Kidney (tissue), 14 donors: ENCODE data around the gene PPDPF. TPM values are rescaled to one million over a fixed set of nuclear protein-coding genes. Genes with fewer than 3 reads are reported as not detected.
A peak's percentile ranks its signal among the peaks of the same experiment; 100 is the strongest.

Experiments used
- DNase-seq, 5 donors: peaks; one replicate each; pipeline ENCODE4 v3.0.0-alpha.2; 2013 to 2020
- FAIRE-seq: peaks from 2 replicates; lab custom pipeline; 2012; peaks lifted over from hg19 to GRCh38; lab: Jason Lieb, UNC
- H3K27ac ChIP-seq, 2 donors: one replicate each; pipeline ENCODE4 v1.7.0; 2013; ENCODE audit warnings: low read depth in 2 of 2, low read length in 2 of 2, inconsistent platforms in 1 of 2
- H3K27me3 ChIP-seq: one replicate; pipeline ENCODE4 v1.7.1; 2013; ENCODE audit warnings: low read length, inconsistent platforms; ENCODE audit not compliant: control insufficient read depth, insufficient read depth
- H3K36me3 ChIP-seq, 3 donors: one replicate each; pipeline versions ENCODE4 v1.7.0 to v1.7.1; 2013; ENCODE audit warnings: low read length in 3 of 3, control low read depth in 1 of 3, inconsistent platforms in 1 of 3; ENCODE audit not compliant: insufficient read depth in 3 of 3, control insufficient read depth in 2 of 3
- H3K4me1 ChIP-seq, 3 donors: one replicate each; pipeline versions ENCODE4 v1.7.0 to v1.7.1; 2013; ENCODE audit warnings: low read length in 3 of 3, inconsistent platforms in 1 of 3, low read depth in 1 of 3; ENCODE audit not compliant: control insufficient read depth in 2 of 3, insufficient read depth in 2 of 3
- H3K4me3 ChIP-seq, 3 donors: one replicate each; pipeline versions ENCODE4 v1.7.0 to v1.8.1; 2013; ENCODE audit warnings: low read length in 3 of 3, control low read depth in 1 of 3, inconsistent platforms in 1 of 3
- H3K9ac ChIP-seq, 3 donors: one replicate each; pipeline versions ENCODE4 v1.7.0 to v1.7.1; 2013; ENCODE audit warnings: low read length in 3 of 3, control low read depth in 1 of 3, inconsistent platforms in 1 of 3
- H3K9me3 ChIP-seq, 3 donors: one replicate each; pipeline versions ENCODE4 v1.7.0 to v1.7.1; 2013; ENCODE audit warnings: low read length in 3 of 3, control low read depth in 1 of 3, inconsistent platforms in 1 of 3; ENCODE audit not compliant: control insufficient read depth in 2 of 3, insufficient read depth in 1 of 3
- intact Hi-C: fragments of 100-400 bp; cut with DNase I; formaldehyde crosslinking; loops from one replicate; pipeline ENCODE4 v1.11.1; 2022
- polyA plus RNA-seq: library from polyadenylated mRNA; stranded (reverse); fragments of 350-450 nt; fragmentation: Illumina TruSeq; extraction: RNeasy Lipid Tissue Mini Kit (QIAGEN cat#74804); gene quantifications from one replicate; pipeline ENCODE4 v1.2.3, GENCODE V29; 2014; ENCODE audit warnings: low read depth, low replicate concordance; ENCODE audit not compliant: insufficient read depth
- total RNA-seq: library from RNA; stranded (reverse); fragmentation: NEBNext Ultra II Directional; extraction: Animal tissue kit (Norgen Biotek cat#: 25700); gene quantifications from one replicate; pipeline ENCODE4 v1.2.1, GENCODE V29; 2021
- TF ChIP-seq, protein P1 (sequence below): IDR thresholded peaks from 3 replicates; pipeline ENCODE4 v1.5.1; 2012; ENCODE audit warnings: mild to moderate bottlenecking, moderate library complexity, borderline replicate concordance; ENCODE audit not compliant: insufficient read depth; ENCODE audit errors: extremely low read depth
- donor health status: control.
- donor health status: control.
- donor health status: control.
- donor health status: control.
- donor health status: control.
- donor health status: DM: yes; HTN: yes; CAD: no.
- donor health status: Normal renal cell carcinoma (clear cell type).

PPDPF gene
- total and polyA plus RNA-seq, 2 donors from 2014 or later: 578 to 961 TPM

DNA sequence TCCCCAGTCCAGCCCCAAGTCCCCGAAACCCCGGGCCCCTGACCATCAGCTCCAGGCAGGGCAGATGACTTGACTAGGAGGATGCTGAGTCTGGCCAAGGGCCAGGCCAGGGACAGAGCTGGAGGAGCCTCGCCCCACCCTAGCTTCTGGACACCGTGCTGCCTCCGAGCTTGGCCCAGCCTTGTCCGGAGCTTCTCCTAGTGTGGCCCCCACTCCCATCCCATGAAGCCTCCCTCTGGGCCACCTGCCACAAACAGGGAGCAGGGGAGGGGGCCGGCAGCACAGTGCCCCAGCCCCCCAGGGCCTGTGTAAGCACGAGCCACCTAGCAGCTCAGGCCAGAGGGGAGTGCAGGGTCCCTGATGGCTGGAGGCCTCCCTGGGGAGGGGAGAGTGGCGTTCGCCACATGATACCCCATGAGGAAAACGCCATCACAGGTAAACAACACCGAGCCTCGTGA lies 27.0 kb upstream of the PPDPF start:
- peaks cover 2% of the 10 kb centered on the region for H3K27me3 ChIP-seq
- no peaks in the 10 kb centered on the region for H3K4me1 ChIP-seq
- TF ChIP-seq, protein P1, sequence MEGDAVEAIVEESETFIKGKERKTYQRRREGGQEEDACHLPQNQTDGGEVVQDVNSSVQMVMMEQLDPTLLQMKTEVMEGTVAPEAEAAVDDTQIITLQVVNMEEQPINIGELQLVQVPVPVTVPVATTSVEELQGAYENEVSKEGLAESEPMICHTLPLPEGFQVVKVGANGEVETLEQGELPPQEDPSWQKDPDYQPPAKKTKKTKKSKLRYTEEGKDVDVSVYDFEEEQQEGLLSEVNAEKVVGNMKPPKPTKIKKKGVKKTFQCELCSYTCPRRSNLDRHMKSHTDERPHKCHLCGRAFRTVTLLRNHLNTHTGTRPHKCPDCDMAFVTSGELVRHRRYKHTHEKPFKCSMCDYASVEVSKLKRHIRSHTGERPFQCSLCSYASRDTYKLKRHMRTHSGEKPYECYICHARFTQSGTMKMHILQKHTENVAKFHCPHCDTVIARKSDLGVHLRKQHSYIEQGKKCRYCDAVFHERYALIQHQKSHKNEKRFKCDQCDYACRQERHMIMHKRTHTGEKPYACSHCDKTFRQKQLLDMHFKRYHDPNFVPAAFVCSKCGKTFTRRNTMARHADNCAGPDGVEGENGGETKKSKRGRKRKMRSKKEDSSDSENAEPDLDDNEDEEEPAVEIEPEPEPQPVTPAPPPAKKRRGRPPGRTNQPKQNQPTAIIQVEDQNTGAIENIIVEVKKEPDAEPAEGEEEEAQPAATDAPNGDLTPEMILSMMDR: no peak
- no peak overlapping the region for H3K27ac ChIP-seq
- no peaks in the 10 kb centered on the region for H3K9me3 ChIP-seq
- intact Hi-C loops: no loop called here
- DNase-seq (peak in 1 of 5 donors; percentile 61), FAIRE-seq (no peak)
- no peak overlapping the region for H3K9ac ChIP-seq
- no peak overlapping the region for H3K4me3 ChIP-seq
- H3K36me3 ChIP-seq: no peaks in the 10 kb centered on the region

DNA sequence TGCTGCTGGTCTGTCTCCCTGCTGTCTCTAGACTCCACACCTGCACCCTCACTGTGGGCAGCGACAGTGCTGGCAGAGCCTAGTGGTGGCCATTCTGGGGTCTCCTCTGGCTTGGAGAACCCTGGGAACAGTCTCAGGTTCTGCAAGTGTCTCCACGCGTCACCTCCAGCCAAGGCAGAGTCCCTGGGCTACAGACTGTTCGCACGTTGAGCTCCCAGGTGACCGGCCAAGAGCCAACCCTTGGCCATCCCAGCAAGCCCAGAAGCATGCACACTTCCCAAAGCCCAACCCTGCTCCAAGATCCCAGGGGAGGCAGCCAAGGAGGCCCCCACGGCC lies 26.5 kb upstream of the PPDPF start:
- no peaks in the 10 kb centered on the region for H3K36me3 ChIP-seq
- no peak overlapping the region for H3K9ac ChIP-seq
- H3K4me3 ChIP-seq: no peak overlapping the region
- H3K9me3 ChIP-seq: no peaks in the 10 kb centered on the region
- H3K27me3 ChIP-seq: peaks cover 2% of the 10 kb centered on the region
- DNase-seq (no peak), FAIRE-seq (no peak)
- H3K4me1 ChIP-seq: no peaks in the 10 kb centered on the region
- H3K27ac ChIP-seq: no peak overlapping the region
- intact Hi-C loops: no loop called here
- TF ChIP-seq, protein P1: no peak

DNA sequence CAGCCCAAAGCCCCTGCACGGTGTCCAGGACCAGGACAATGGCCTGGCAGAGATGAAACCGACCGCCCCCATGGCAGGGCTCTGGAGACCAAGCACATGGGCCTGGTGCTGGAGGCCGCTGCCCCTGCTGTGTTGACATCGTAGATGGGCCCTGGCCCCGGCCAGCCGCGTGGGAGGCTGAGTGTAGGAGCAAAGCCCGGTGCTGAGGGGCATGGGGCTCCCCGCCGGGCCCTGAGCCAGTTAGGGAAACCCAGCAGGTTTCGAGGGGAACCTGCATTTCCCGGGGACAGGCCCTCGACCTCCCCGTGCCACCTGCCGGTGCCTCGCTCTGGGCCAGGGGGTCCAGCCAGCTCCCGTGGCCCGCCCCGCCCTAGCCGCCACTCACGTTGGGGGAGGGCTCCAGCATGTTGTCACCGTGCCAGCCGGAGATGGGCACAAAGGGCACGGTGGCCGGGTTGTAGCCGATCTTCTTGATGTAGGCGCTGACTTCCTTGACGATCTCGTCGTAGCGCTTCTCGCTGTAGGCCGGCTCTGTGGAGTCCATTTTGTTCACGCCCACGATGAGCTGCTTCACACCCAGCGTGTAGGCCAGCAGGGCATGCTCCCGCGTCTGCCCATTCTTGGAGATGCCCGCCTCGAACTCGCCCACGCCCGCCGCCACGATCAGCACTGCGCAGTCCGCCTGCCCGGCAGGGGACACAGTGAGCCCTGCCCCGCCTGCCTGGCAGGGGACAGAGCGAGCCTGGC lies 26.0 kb upstream of the PPDPF start:
- no peak overlapping the region for H3K4me3 ChIP-seq
- no peak overlapping the region for H3K9ac ChIP-seq
- H3K9me3 ChIP-seq: no peaks in the 10 kb centered on the region
- intact Hi-C loops: no loop called here
- H3K4me1 ChIP-seq: peaks cover 0 to 2% (median 0%) of the 10 kb centered on the region in 3 donors
- no peak for FAIRE-seq
- H3K27ac ChIP-seq: no peak overlapping the region
- TF ChIP-seq, protein P1: no peak
- DNase-seq: peak in 2 of 5 donors; percentile 36 to 76
- H3K36me3 ChIP-seq: no peaks in the 10 kb centered on the region
- H3K27me3 ChIP-seq: peaks cover 2% of the 10 kb centered on the region
